Hematopoietic multipotent progenitor cell (in vitro differentiated cells): ENCODE measurements around the gene GSTT4. TPM values are rescaled to one million over a fixed set of nuclear protein-coding genes. Genes with fewer than 3 reads are reported as not detected.
"Not testable (repeated sequence)": the region's sequence is repeated elsewhere in the genome, so short reads cannot be mapped to it uniquely, and the experiment has no call there.

Experiments used
- DNase-seq, 3 donors: peaks; one replicate each; pipeline ENCODE4 v3.0.0-alpha.2; 2011 to 2015; ENCODE audit warnings: low read depth in 2 of 3, low spot score in 2 of 3
- total RNA-seq: library from RNA; depleted of rRNA; stranded (reverse); fragments of >200 nt; gene quantifications from one replicate; pipeline ENCODE4 v1.2.3, GENCODE V29; 2012

GSTT4 gene
- total RNA-seq, 1 donor: not detected

- not testable (repeated sequence) for DNase-seq
These were observed 11.6 kb downstream of the GSTT4 start for GRCh38 chr22:23993581-23994177.

GRCh38 chr22:23993080-23993479 lies 12.2 kb downstream of the GSTT4 start:
- DNase-seq: not testable (repeated sequence)

- not testable (repeated sequence) for DNase-seq
These were observed 15.5 kb downstream of the GSTT4 start for GRCh38 chr22:23989583-23990244.

- not testable (repeated sequence) for DNase-seq
These were observed 18.6 kb downstream of the GSTT4 start for GRCh38 chr22:23986538-23987178.

- not testable (repeated sequence) for DNase-seq
These were observed 19.2 kb downstream of the GSTT4 start for GRCh38 chr22:23986089-23986488.

GRCh38 chr22:23984430-23984829 lies 20.8 kb downstream of the GSTT4 start:
- DNase-seq: peak in 1 of 3 donors; percentile 76

GRCh38 chr22:23980567-23980966 lies 24.7 kb downstream of the GSTT4 start:
- DNase-seq: not testable (repeated sequence)

GRCh38 chr22:23979557-23980240 lies 25.6 kb downstream of the GSTT4 start, which contains the start of gene GSTT2:
GSTT2 (plus strand) TSS chr22:23980134.
- DNase-seq: not testable (repeated sequence)

GRCh38 chr22:23977304-23977703 lies 27.9 kb downstream of the GSTT4 start:
- not testable (repeated sequence) for DNase-seq

GRCh38 chr22:23974836-23975352 lies 30.4 kb downstream of the GSTT4 start:
- DNase-seq: not testable (repeated sequence)

GRCh38 chr22:23974345-23974744 lies 30.9 kb downstream of the GSTT4 start, which contains the start of gene DDT:
DDT (minus strand) TSS chr22:23974441; CDS start chr22:23974414, 27 bp downstream.
- not testable (repeated sequence) for DNase-seq

- DNase-seq: not testable (repeated sequence)
These were observed 33.3 kb downstream of the GSTT4 start for GRCh38 chr22:23971927-23972326.

- DNase-seq: no peak
These were observed 34.3 kb downstream of the GSTT4 start for GRCh38 chr22:23970816-23971486.

- no peak for DNase-seq
These were observed 35.0 kb downstream of the GSTT4 start for GRCh38 chr22:23970201-23970641.

GRCh38 chr22:23969071-23969470 lies 36.2 kb downstream of the GSTT4 start:
- DNase-seq: no peak

- not testable (repeated sequence) for DNase-seq
These were observed 38.7 kb downstream of the GSTT4 start, which contains the start of gene DDTL for GRCh38 chr22:23966568-23966967. DDTL (plus strand) TSS chr22:23966888; CDS start chr22:23966915, 27 bp downstream.

- DNase-seq: not testable (repeated sequence)
These were observed 39.2 kb downstream of the GSTT4 start for GRCh38 chr22:23966094-23966493.

- not testable (repeated sequence) for DNase-seq
These were observed 44.0 kb downstream of the GSTT4 start, which contains the start of gene GSTT2B for GRCh38 chr22:23961084-23961771. GSTT2B (minus strand) TSS chr22:23961195; CDS start chr22:23961131, 64 bp downstream.

- peak; percentile 61 to 82 (median 63) for DNase-seq
These were observed 48.9 kb downstream of the GSTT4 start for GRCh38 chr22:23956301-23956900.
